ENCODE results near the gene IGF2R.

DNA sequence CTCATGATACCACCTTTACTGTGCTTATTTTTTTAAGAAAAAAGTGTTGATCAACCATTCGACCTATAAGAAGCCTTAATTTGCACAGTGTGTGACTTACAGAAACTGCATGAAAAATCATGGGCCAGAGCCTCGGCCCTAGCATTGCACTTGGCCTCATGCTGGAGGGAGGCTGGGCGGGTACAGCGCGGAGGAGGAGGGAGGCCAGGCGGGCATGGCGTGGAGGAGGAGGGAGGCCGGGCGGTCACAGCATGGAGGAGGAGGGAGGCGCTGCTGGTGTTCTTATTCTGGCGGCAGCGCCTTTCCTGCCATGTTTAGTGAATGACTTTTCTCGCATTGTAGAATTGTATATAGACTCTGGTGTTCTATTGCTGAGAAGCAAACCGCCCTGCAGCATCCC is 137.1 kb downstream of the IGF2R start:
- TF ChIP-seq, protein P1, sequence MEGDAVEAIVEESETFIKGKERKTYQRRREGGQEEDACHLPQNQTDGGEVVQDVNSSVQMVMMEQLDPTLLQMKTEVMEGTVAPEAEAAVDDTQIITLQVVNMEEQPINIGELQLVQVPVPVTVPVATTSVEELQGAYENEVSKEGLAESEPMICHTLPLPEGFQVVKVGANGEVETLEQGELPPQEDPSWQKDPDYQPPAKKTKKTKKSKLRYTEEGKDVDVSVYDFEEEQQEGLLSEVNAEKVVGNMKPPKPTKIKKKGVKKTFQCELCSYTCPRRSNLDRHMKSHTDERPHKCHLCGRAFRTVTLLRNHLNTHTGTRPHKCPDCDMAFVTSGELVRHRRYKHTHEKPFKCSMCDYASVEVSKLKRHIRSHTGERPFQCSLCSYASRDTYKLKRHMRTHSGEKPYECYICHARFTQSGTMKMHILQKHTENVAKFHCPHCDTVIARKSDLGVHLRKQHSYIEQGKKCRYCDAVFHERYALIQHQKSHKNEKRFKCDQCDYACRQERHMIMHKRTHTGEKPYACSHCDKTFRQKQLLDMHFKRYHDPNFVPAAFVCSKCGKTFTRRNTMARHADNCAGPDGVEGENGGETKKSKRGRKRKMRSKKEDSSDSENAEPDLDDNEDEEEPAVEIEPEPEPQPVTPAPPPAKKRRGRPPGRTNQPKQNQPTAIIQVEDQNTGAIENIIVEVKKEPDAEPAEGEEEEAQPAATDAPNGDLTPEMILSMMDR (IDR thresholded peaks at IDR 0.05), result no peak
- no peak for TF ChIP-seq POLR2A (IDR thresholded peaks at IDR 0.05)
